Measurements from ENCODE around the gene COX4I2.

- TF ChIP-seq EZH2 (IDR thresholded peaks at IDR 0.05; ENCODE audit: borderline replicate concordance, low read depth, low read length, severe bottlenecking) (no peak), CTCF (IDR thresholded peaks at IDR 0.05; ENCODE audit: borderline replicate concordance, extremely low read depth, low read length, poor library complexity, severe bottlenecking) (no peak)
Observed at GRCh38 chr20:31685853-31686643, 48.3 kb downstream of the COX4I2 start.

Data from DND-41 (cell line).